Endothelial cell of umbilical vein (primary cell): ENCODE measurements around the gene EIF1AX. TPM values are rescaled to one million over a fixed set of nuclear protein-coding genes. Genes with fewer than 3 reads are reported as not detected.

Source experiments
- BruUV-seq: library from RNA; stranded (reverse); fragments of 400-500 nt; replicated peaks from 2 replicates; lab custom pipeline; 2021; lab: Mats Ljungman, UMichigan
- CTCF ChIA-PET: fragments of 300-600, 350-600 bp; sonication (Branson Sonifier 250); formaldehyde crosslinking; loops from one replicate; lab custom pipeline; 2021; ENCODE audit warnings: antibody characterized with exemption, inconsistent platforms; lab: Charles Lee
- POLR2A ChIA-PET: fragments of 300-600, 350-600 bp; sonication (Branson Sonifier 250); formaldehyde crosslinking; loops from one replicate; lab custom pipeline; 2021; ENCODE audit warnings: antibody characterized with exemption, inconsistent platforms; lab: Charles Lee
- DNase-seq: peaks from one replicate; pipeline ENCODE4 v3.0.0-alpha.2; 2011; ENCODE audit warnings: low read depth, low spot score
- FAIRE-seq: peaks from 2 replicates; lab custom pipeline; 2011; peaks lifted over from hg19 to GRCh38; lab: Jason Lieb, UNC
- H2AFZ ChIP-seq: 2 replicates; pipeline ENCODE4 v1.6.0; 2012; ENCODE audit warnings: low read depth, low read length, control low read depth, inconsistent platforms
- H3K27ac ChIP-seq: 2 replicates; pipeline ENCODE4 v1.5.1; 2011; ENCODE audit warnings: low read depth, mild to moderate bottlenecking, control low read depth, low read length, moderate library complexity; ENCODE audit not compliant: insufficient read depth
- H3K27me3 ChIP-seq, 2 experiments: 2 replicates each; pipeline versions ENCODE4 v1.6.0 to v1.6.1; 2011; ENCODE audit warnings: low read length in 2 of 2, mixed read lengths in 1 of 2; ENCODE audit not compliant: control insufficient read depth in 2 of 2, insufficient read depth in 2 of 2
- H3K36me3 ChIP-seq, 2 experiments: 2 replicates in 1 of 2; 3 replicates in 1 of 2; pipeline ENCODE4 v1.5.1; 2011; ENCODE audit warnings: low read length in 2 of 2, mild to moderate bottlenecking in 1 of 2, moderate library complexity in 1 of 2; ENCODE audit not compliant: control insufficient read depth in 2 of 2, insufficient read depth in 2 of 2; ENCODE audit errors: extremely low read depth in 1 of 2
- H3K4me1 ChIP-seq: 3 replicates; pipeline ENCODE4 v1.5.1; 2011; ENCODE audit warnings: mild to moderate bottlenecking, low read length; ENCODE audit not compliant: control insufficient read depth, insufficient read depth; ENCODE audit errors: extremely low read depth
- H3K4me2 ChIP-seq: 2 replicates; pipeline ENCODE4 v1.6.1; 2011; ENCODE audit warnings: low read length, control low read depth, mixed read lengths; ENCODE audit not compliant: insufficient read depth
- H3K4me3 ChIP-seq, 3 experiments: fragments of 200-600 bp in 1 of 3; sonication (generic), shearing (Covaris generic) in 1 of 3; replicated peaks in 1 of 3; 2 replicates each; pipeline ENCODE4 v1.5.1; 2011 to 2016; ENCODE audit warnings: control low read depth in 3 of 3, low read length in 3 of 3, mild to moderate bottlenecking in 2 of 3, inconsistent platforms in 1 of 3, low read depth in 1 of 3, moderate library complexity in 1 of 3; ENCODE audit not compliant: insufficient read depth in 1 of 3
- H3K79me2 ChIP-seq: 2 replicates; pipeline ENCODE4 v1.6.0; 2012; ENCODE audit warnings: low read length, inconsistent platforms; ENCODE audit not compliant: control insufficient read depth, insufficient read depth
- H3K9ac ChIP-seq: replicated peaks from 2 replicates; pipeline ENCODE3; 2011; ENCODE audit warnings: low read length, control low read depth; ENCODE audit not compliant: insufficient read depth; ENCODE audit errors: extremely low read depth
- H3K9me1 ChIP-seq: replicated peaks from 3 replicates; pipeline ENCODE4 v1.6.0; 2011; ENCODE audit warnings: mild to moderate bottlenecking, low read length; ENCODE audit not compliant: control insufficient read depth, insufficient read depth; ENCODE audit errors: extremely low read depth
- H3K9me3 ChIP-seq: replicated peaks from 2 replicates; pipeline ENCODE4 v1.5.1; 2012; ENCODE audit warnings: low read length, inconsistent platforms; ENCODE audit not compliant: control insufficient read depth, insufficient read depth
- H4K20me1 ChIP-seq: replicated peaks from 2 replicates; pipeline ENCODE3; 2011; ENCODE audit warnings: mild to moderate bottlenecking, low read length; ENCODE audit not compliant: control insufficient read depth, insufficient read depth; ENCODE audit errors: extremely low read depth
- CTCF ChIP-seq, 2 donors: IDR thresholded peaks; 1 replicate in 1 of 2; 2 replicates in 1 of 2; pipeline ENCODE4 v1.5.1; 2011; ENCODE audit warnings: low read length in 2 of 2, mild to moderate bottlenecking in 2 of 2, moderate library complexity in 2 of 2, control low read depth in 1 of 2, inconsistent platforms in 1 of 2, low read depth in 1 of 2; ENCODE audit not compliant: insufficient read depth in 1 of 2; ENCODE audit errors: extremely low read depth in 1 of 2
- EZH2 ChIP-seq: IDR thresholded peaks from 2 replicates; pipeline ENCODE4 v1.6.1; 2012; ENCODE audit warnings: borderline replicate concordance, low read depth, mild to moderate bottlenecking, moderate library complexity, low read length, inconsistent platforms; ENCODE audit not compliant: severe bottlenecking
- FOS ChIP-seq: IDR thresholded peaks from 2 replicates; pipeline ENCODE4 v1.6.1; 2011; ENCODE audit warnings: mild to moderate bottlenecking, low read length, moderate library complexity, borderline replicate concordance; ENCODE audit not compliant: insufficient read depth
- GATA2 ChIP-seq: IDR thresholded peaks from 2 replicates; pipeline ENCODE4 v1.7.0; 2011; ENCODE audit warnings: low read depth, mild to moderate bottlenecking, moderate library complexity, mixed read lengths, low read length; ENCODE audit not compliant: insufficient read length, insufficient read depth
- JUN ChIP-seq: IDR thresholded peaks from 2 replicates; pipeline ENCODE4 v1.6.1; 2011; ENCODE audit warnings: borderline replicate concordance, low read depth; ENCODE audit not compliant: insufficient read length, insufficient read depth
- MAX ChIP-seq: IDR thresholded peaks from 2 replicates; pipeline ENCODE4 v1.6.1; 2011; ENCODE audit not compliant: insufficient read depth, insufficient read length
- MYC ChIP-seq: IDR thresholded peaks from one replicate; pipeline ENCODE4 v1.6.1; 2011; ENCODE audit warnings: mild to moderate bottlenecking, low read depth, low read length
- POLR2A ChIP-seq: IDR thresholded peaks from 2 replicates; pipeline ENCODE4 v1.6.1; 2012; ENCODE audit warnings: low read depth, mild to moderate bottlenecking, control low read depth, low read length
- POLR2AphosphoS5 ChIP-seq: IDR thresholded peaks from 2 replicates; pipeline ENCODE4 v1.6.1; 2012; ENCODE audit warnings: low read depth, mild to moderate bottlenecking, control low read depth, low read length, moderate library complexity; ENCODE audit not compliant: insufficient read depth
- dilution Hi-C: fragments of 300-500 bp; cut with MboI; formaldehyde crosslinking; loops from one replicate; pipeline ENCODE4 v1.15.0; 2019; ENCODE audit warnings: low sequenced_read_pairs; ENCODE audit not compliant: extremely low pct_ligation_motif_present
- intact Hi-C: fragments of 100-400 bp; cut with micrococcal nuclease; formaldehyde crosslinking; loops from one replicate; pipeline ENCODE4 v1.10.0; 2022
- polyA plus RNA-seq, 4 experiments: library from polyadenylated mRNA; depleted of rRNA in 3 of 4; stranded (reverse) in 3 of 4; unstranded in 1 of 4; fragments of >200 nt; gene quantifications; 2 replicates each; pipeline versions ENCODE4 v1.2.1 to v1.2.3, GENCODE V29; 2011 to 2012; ENCODE audit warnings: missing spikeins in 1 of 4
- total RNA-seq: library from RNA; stranded (reverse); gene quantifications from 2 replicates; pipeline ENCODE4 v1.2.3, GENCODE V29; 2021

EIF1AX gene
- total and polyA plus RNA-seq, 2 donors (not counting 3 experiments of a cell fraction or from before 2014, with no cell fraction given), result 12.8 to 89.4 TPM

GRCh38 chrX:20147561-20147960 is 5.9 kb upstream of the EIF1AX start:
- no peak for FAIRE-seq
- Histone ChIP-seq H3K36me3 (peaks cover 0 to 3% of the 10 kb centered on the region in 2 experiments), H3K4me1 (peaks cover 8% of the 10 kb centered on the region), H3K9me1 (no peaks in the 10 kb centered on the region), H4K20me1 (no peaks in the 10 kb centered on the region), H2AFZ (no peak overlapping the region), H3K79me2 (no peaks in the 10 kb centered on the region), H3K27me3 (no peaks in the 10 kb centered on the region), H3K4me3 (no peak overlapping the region), H3K9me3 (no peaks in the 10 kb centered on the region), H3K9ac (no peak overlapping the region), H3K4me2 (no peak overlapping the region), H3K27ac (no peak overlapping the region)
- intact Hi-C loops, result no loop called here
- ChIA-PET POLR2A (no interaction called here), CTCF (no interaction called here)
- dilution Hi-C loops, result no loop called here
- TF ChIP-seq JUN (no peak), GATA2 (no peak), FOS (no peak), POLR2A (no peak), MAX (no peak), EZH2 (no peak), POLR2AphosphoS5 (no peak), CTCF (IDR thresholded peaks at IDR 0.05; ENCODE audit: extremely low read depth in 1 of 2, insufficient read depth in 1 of 2, low read depth in 1 of 2, low read length in 2 of 2) (no peak), MYC (no peak)
- BruUV-seq, result no TSS peak
- DNase-seq, result no peak
